Measurements from ENCODE around the gene PIH1D1.

PIH1D1 gene

DNA sequence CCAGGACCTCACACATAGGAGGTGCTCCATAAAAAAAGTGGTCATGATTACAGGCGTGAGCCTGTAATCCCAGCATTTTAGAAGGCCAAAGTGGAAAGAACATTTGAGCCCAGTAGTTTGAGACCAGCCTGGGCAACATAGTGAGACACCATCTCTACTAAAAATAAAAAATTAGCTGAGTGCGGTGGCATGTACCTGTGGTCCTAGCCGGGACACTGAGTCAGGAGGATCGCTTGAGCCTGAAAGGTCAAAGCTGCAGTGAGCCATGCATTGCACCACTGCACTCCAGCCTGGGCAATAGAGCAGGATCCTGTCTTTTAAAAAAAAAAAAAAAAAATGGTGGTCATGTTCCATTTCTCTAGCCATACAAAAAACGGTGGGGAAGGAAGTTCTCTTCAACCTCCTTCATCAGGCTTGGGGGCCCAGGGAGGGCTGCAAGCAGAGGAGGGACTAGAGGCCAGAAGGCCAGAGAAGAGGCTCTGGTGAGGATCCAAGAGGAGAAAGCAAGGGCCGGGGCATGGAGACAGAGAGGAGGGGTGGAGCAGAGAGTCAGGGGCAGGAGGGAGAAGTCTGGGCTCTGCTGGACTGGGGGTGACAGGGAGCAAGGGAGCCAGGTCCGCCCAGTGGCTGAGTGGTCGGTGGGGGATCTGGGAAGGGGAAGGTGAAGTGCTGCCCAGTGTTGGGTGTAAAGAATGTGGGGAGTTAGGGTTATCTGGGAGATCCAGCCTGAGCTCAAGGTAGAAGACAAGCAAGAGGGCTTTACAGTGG, 54.7 kb downstream of the PIH1D1 start:
- Histone ChIP-seq H3K9me3 (no peaks in the 10 kb centered on the region), H3K4me3 (ENCODE audit: low read depth in 1 of 2, low read length in 1 of 2) (no peak overlapping the region), H3K27me3 (peaks cover 23% of the 10 kb centered on the region), H3K36me3 (no peaks in the 10 kb centered on the region), H3K27ac (no peak overlapping the region), H3K4me1 (ENCODE audit: control insufficient read depth in 1 of 2, insufficient read depth in 1 of 2, low read depth in 1 of 2, low read length in 1 of 2) (no peaks in the 10 kb centered on the region)
- TF ChIP-seq, protein P1, sequence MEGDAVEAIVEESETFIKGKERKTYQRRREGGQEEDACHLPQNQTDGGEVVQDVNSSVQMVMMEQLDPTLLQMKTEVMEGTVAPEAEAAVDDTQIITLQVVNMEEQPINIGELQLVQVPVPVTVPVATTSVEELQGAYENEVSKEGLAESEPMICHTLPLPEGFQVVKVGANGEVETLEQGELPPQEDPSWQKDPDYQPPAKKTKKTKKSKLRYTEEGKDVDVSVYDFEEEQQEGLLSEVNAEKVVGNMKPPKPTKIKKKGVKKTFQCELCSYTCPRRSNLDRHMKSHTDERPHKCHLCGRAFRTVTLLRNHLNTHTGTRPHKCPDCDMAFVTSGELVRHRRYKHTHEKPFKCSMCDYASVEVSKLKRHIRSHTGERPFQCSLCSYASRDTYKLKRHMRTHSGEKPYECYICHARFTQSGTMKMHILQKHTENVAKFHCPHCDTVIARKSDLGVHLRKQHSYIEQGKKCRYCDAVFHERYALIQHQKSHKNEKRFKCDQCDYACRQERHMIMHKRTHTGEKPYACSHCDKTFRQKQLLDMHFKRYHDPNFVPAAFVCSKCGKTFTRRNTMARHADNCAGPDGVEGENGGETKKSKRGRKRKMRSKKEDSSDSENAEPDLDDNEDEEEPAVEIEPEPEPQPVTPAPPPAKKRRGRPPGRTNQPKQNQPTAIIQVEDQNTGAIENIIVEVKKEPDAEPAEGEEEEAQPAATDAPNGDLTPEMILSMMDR (IDR thresholded peaks at IDR 0.05) = no peak

Measured in neutrophil (primary cell).